ENCODE results near the gene SHMT2.

DNA sequence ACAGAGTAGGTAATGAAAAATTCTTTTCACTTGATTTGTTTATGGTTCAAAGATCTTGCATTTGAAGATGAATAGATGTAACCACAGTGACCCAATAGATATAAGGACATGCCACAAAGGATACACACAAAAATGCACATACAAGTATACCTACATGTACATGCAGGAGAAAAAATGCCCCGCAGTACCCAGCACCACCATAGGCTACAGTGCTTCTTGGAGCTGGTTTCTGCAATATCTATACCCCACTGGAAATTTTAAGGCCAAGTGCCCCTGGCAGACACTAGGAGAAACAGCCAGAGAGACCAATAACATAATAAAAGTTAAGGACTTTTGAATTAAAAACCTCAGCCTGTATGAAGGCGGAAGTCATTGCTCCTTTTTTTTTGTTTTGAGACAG lies 33.6 kb downstream of the SHMT2 start:
- TF ChIP-seq, protein P1, sequence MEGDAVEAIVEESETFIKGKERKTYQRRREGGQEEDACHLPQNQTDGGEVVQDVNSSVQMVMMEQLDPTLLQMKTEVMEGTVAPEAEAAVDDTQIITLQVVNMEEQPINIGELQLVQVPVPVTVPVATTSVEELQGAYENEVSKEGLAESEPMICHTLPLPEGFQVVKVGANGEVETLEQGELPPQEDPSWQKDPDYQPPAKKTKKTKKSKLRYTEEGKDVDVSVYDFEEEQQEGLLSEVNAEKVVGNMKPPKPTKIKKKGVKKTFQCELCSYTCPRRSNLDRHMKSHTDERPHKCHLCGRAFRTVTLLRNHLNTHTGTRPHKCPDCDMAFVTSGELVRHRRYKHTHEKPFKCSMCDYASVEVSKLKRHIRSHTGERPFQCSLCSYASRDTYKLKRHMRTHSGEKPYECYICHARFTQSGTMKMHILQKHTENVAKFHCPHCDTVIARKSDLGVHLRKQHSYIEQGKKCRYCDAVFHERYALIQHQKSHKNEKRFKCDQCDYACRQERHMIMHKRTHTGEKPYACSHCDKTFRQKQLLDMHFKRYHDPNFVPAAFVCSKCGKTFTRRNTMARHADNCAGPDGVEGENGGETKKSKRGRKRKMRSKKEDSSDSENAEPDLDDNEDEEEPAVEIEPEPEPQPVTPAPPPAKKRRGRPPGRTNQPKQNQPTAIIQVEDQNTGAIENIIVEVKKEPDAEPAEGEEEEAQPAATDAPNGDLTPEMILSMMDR (IDR thresholded peaks at IDR 0.05), result no peak
- TF ChIP-seq EP300 (IDR thresholded peaks at IDR 0.05), result no peak
- TF ChIP-seq POLR2A (IDR thresholded peaks at IDR 0.05), result no peak
- no peak for TF ChIP-seq POLR2AphosphoS5 (IDR thresholded peaks at IDR 0.05)

Measured in upper lobe of left lung (tissue), 4 donors.